Measurements from ENCODE around the gene EIF3M.

- no peak for TF ChIP-seq EZH2 (IDR thresholded peaks at IDR 0.05; ENCODE audit: low read depth)
- TF ChIP-seq, protein P1, sequence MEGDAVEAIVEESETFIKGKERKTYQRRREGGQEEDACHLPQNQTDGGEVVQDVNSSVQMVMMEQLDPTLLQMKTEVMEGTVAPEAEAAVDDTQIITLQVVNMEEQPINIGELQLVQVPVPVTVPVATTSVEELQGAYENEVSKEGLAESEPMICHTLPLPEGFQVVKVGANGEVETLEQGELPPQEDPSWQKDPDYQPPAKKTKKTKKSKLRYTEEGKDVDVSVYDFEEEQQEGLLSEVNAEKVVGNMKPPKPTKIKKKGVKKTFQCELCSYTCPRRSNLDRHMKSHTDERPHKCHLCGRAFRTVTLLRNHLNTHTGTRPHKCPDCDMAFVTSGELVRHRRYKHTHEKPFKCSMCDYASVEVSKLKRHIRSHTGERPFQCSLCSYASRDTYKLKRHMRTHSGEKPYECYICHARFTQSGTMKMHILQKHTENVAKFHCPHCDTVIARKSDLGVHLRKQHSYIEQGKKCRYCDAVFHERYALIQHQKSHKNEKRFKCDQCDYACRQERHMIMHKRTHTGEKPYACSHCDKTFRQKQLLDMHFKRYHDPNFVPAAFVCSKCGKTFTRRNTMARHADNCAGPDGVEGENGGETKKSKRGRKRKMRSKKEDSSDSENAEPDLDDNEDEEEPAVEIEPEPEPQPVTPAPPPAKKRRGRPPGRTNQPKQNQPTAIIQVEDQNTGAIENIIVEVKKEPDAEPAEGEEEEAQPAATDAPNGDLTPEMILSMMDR (conservative IDR thresholded peaks at IDR 0.05), result no peak
Observed at GRCh38 chr11:32630844-32631243, 47.2 kb downstream of the EIF3M start.

Data from PC-9 (cell line).